ACHN (cell line): ENCODE data around the gene PXDN.
"Not testable (repeated sequence)": the region's sequence is repeated elsewhere in the genome, so short reads cannot be mapped to it uniquely, and the experiment has no call there.

Experiments
- DNase-seq: peaks from one replicate; pipeline ENCODE4 v3.0.0-alpha.2; 2015
- in situ Hi-C: cut with HindIII; loops from 2 replicates; pipeline ENCODE4 v1.10.0; 2017; ENCODE audit warnings: low sequenced_read_pairs, low pct_ligation_motif_present, low pct_unique_long_range_greater_than_20kb

PXDN gene

DNA sequence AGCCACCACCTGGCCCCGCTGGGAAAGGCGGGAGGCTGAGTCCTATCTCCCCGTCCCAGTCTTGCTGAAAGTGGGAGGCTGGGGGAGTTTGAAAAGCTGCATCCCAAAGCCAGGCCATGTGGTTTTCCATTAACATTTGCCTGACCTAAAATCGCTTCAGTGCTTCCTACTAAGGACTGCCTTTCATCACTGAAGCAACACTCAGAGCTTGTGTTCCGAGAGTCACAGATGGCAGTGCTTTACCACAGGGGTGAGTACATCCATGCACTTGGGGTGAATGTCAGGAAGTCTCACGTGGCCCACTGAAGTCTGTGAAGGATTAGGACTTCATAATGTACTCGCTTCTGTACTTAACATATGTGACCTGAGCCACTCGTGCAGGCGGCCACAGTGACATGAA lies 43.3 kb downstream of the PXDN start:
- in situ Hi-C loops: no loop called here
- DNase-seq: no peak

GRCh38 chr2:1700427-1700826 lies 43.9 kb downstream of the PXDN start:
- not testable (repeated sequence) for DNase-seq

DNA sequence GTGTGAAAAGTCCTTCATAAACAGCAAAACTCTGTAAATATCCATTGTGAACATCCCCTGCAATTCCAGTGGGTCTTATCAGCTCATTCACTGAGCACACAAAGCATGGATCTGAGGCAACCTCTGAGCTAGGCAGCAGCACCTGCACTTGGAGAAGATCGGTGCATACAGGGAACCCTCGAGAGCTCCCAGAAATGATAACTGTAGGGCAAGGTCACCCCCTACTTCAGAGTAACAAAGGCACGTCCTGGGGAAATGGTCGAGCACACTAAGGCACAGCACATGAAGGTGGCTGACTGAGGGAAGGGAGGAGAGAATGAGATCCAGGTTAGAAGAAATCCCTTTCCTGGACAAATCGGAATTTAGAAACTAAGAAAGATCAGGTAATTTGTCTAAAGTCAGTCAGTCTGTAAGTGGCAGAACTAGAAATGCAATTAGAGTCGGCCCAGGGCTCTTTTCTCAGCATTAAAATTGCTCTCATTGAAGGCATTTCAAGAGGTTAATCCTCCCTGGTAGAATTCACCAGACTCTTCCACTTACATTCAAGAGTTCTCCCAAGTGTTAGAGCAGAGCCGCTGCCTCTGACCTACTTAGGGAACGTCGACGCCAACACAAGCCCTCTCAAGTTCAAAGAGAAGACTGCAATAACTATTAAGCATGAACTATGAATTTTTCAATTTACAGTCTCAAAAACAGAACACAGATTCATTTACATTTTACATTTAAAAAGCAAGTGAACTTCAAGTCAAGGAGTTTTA lies 45.9 kb downstream of the PXDN start:
- no peak for DNase-seq
- in situ Hi-C loops: no loop called here

More at GRCh38 chr2:1700427-1700826, 43.9 kb downstream of the PXDN start:
- in situ Hi-C loops: not testable (repeated sequence)

DNA sequence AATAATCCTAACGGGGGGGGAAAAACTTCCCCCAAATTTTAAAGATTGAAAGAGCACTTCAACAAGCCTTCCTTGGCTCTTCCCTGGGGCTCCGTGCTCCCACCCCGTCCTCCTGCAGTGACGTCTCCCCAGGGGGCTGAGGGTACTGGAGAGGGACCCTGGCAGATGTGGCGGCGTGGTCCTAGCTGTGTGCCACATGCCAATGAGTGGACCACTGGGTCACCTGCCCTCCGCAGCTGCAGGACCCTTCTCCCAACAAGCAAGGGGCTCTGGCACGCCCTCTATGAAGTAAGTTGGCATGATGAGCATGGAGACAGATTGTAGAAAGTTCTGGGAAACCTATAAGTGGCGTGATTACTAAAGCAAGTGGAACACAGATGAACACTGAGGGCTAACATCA lies 46.7 kb downstream of the PXDN start:
- DNase-seq: no peak
- in situ Hi-C loops: no loop called here

GRCh38 chr2:1696472-1696871 lies 47.8 kb downstream of the PXDN start:
- no peak for DNase-seq
- in situ Hi-C loops: no loop called here

GRCh38 chr2:1694371-1695271 lies 49.7 kb downstream of the PXDN start:
- no peak for DNase-seq
- in situ Hi-C loops: no loop called here

DNA sequence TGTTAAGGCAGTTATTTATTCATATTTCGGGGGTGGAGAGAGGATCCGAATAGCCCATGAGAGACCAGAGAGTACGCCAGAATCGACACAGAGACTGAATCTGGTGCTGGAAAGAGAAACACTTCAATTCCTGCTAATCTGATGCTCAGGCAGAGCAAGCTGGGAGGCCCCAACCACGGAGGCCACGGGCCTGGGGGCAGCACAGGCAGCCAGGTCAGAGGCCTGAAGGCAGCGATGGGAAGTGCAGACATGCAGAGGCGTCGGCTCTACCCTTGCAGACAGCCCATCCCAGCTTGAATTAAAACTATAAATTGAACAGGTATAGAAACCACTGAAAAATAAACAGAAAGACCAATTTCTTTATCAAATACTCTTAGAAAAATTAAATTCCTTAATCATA lies 50.6 kb downstream of the PXDN start:
- in situ Hi-C loops: no loop called here
- DNase-seq: no peak

DNA sequence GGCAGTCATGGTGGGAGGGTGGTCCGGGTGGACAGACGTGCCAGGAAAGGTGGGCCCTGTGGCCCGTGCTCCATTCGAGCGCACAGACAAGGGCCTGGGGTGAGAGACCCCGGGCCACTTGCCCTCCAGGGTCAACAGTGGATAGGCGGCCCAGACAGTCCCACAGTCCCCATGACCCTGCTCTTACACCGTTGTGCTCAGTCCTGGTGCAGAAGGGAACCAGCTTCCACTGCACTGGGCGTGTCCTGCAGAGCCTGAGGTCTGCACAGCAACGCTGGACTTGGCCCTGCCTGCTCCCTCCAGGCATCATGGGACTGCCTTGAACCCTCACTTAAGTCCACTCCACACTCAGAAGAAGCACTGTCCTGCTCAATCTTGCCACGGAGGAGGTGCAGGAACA lies 52.0 kb downstream of the PXDN start:
- in situ Hi-C loops: no loop called here
- DNase-seq: no peak

GRCh38 chr2:1691366-1691765 lies 52.9 kb downstream of the PXDN start:
- DNase-seq: no peak
- in situ Hi-C loops: no loop called here

- no peak for DNase-seq
- in situ Hi-C loops: no loop called here
Observed at GRCh38 chr2:1690056-1690775, 54.1 kb downstream of the PXDN start.

DNA sequence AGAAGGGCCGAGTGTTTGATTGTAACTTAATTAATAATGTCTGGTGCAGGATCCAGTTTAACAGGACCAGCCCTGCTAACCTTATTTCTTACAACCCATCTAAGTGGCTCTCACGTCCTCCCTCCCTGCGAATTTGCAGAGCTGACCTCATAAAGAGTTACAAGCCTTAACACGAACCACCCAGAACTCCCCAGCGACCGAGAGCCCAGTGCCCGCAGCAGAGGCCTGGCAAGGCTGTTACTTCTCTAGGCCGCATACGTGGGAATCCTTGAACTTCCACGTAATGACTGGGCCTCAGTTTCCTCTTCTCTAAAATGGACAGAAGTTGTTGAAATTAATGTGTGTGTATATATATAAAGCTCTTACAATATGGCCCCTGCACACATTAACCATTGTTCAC lies 55.5 kb downstream of the PXDN start:
- in situ Hi-C loops: no loop called here
- DNase-seq: no peak

- in situ Hi-C loops: no loop called here
- no peak for DNase-seq
Observed at GRCh38 chr2:1688161-1688560, 56.2 kb downstream of the PXDN start.

DNA sequence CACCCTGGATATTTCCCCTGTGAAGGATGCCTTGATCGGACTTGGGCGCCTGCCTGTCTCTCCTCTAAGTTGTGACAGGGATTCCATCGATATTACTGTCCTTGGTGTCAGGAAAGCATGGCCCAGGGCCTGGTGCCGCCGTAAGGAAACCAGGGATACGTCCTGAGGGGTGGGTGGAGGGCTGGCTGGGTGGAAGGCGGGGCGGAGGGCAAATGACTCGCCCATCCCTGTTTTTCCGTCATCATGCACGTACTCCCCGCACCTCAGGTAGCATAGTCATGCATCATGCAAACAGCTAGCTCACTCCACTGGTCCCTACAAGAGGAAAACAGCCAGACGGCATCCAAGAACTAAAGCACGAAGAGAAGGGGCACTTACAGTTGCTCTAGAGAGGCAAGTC lies 57.1 kb downstream of the PXDN start:
- in situ Hi-C loops: no loop called here
- DNase-seq: no peak

GRCh38 chr2:1686784-1687105 lies 57.6 kb downstream of the PXDN start:
- in situ Hi-C loops: no loop called here
- DNase-seq: no peak

DNA sequence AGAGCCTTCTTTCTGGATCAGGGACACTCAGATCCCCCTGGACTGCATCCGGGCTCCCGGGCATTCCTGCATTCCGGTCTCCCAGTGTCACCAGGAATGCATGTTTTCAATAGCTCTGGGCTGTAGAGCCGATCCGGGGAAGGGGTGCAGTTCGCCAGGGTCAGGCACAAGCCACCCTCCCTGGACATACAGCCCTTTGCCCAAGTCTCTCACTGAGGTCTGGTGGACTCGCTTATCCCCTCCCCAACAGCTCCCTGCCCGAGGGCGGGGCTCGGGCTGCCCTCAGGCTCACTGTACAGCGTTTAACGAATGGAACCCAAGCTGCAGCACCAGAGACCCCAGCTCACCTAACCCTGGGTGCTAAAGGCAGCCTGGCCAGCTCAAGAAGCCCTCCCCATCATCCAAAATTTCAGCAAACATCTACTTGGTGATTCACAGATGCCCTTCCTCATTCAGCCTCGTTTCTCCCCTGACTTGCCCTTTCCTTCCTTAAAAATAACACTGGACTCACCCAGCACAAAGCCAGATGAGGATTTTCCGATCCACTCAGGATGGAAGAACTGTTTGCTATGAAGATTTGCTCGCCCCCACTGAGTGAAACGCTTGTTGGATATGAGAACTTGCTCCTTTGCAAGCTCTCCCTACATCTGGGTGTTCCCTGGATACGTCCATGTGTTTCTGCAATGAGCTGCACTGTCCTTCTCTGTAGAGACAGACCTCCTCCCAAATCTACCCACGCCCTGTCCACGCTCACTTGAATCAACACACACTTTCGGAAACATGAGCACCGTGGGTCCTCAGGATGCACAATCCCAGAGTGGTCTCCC lies 58.1 kb downstream of the PXDN start:
- peak; percentile 84 for DNase-seq
- in situ Hi-C loops: no loop called here

DNA sequence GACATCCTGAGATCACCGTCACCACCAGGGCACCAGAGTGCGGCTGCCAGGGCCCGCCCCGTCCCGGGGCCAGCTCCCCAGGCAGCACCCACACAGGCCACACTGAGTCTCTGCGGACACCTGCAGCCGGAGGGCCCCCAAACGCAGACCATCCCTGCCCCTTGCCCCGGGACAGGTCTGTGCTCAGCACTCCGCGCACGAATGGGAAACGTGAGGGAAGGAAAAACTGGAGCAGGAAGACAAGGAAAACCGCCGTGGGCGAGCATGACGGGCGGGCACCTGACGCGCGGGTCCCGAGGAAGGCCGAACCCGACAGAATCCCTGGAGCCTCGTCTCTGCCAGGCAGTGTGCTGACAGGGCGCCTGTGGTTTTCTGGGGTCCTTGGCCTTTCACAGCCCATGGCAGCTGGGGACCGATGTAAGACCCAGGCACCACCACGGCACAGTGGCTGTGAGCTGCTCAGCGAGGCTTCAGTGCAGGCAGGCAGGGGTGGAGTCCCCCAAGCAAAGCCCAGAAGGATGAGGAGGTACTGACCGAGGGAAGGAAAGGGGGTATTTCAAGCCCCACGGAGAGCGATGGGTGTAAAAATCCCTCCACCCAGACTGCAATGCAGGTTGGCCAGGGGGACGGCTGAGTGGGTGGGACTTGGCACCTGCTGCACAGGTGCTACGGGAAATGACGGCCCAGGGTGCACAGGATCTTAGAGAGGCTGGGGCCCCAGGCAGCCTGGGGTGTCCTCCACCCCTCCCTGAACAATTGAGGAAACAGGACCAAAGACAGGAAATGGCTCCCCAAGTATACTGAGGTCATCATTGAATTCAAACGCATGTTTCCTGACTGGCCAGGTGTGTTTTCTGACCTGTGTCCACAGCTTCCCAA lies 59.0 kb downstream of the PXDN start:
- DNase-seq: no peak
- in situ Hi-C loops: no loop called here

DNA sequence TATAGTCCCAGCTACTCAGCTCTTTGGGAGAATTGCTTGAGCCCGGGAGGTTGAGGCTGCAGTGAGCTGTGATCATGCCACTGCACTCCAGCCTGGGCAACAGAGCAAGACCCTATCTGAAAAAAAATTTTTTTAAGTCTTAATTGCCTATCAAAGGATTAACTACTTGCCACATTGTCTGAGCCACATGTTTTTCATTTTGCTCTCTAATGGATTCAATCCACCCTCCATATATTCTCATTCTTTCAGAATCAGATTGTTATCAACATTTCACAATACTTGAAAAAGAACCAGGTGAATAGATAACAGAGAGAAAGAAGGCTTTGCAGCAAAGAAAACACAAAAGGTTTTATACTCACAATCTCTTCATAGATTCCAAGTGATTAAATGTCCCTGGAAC lies 61.0 kb downstream of the PXDN start:
- in situ Hi-C loops: no loop called here
- no peak for DNase-seq

DNA sequence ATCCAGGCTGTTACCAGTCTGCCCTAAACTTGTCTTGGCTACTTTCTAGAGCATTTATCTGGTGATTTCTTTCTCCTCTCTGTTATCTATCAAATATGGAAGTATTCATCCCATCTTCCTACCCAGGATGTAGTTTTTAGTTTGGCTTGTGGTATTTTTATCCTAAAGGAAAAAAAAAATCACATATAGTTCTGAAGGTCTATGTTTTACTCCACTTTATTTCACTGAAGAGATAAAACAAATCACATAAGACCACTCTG lies 62.2 kb downstream of the PXDN start:
- DNase-seq: no peak
- in situ Hi-C loops: no loop called here
